MCF 10A (cell line): ENCODE measurements around the gene BNIP5. TPM values are rescaled to one million over a fixed set of nuclear protein-coding genes. Genes with fewer than 3 reads are reported as not detected.

ENCODE experiments used
- BruUV-seq: library from RNA; stranded (reverse); fragments of 400-500 nt; replicated peaks from 2 replicates; lab custom pipeline; 2021; lab: Mats Ljungman, UMichigan
- CTCF ChIA-PET: fragments of 300-600 bp; sonication (Branson Sonifier 250); formaldehyde crosslinking; extraction: SDS; loops from one replicate; lab custom pipeline; 2021; ENCODE audit warnings: antibody characterized with exemption, inconsistent platforms; lab: Yijun Ruan, JAX
- POLR2A ChIA-PET: fragments of 300-600, 350-650 bp; sonication (Branson Sonifier 250); formaldehyde crosslinking; extraction: SDS; loops from one replicate; lab custom pipeline; 2020; ENCODE audit warnings: antibody characterized with exemption, inconsistent platforms; lab: Yijun Ruan, JAX
- DNase-seq: peaks from one replicate; pipeline ENCODE4 v3.0.0-alpha.2; 2018; ENCODE audit not compliant: unreplicated experiment
- H3K27ac Mint-ChIP-seq: one replicate; pipeline ENCODE4 v1.8.0; 2022; ENCODE audit warnings: mild to moderate bottlenecking, low read depth, mixed read lengths; ENCODE audit not compliant: unreplicated experiment
- H3K27me3 Mint-ChIP-seq: one replicate; pipeline ENCODE4 v1.8.0; 2022; ENCODE audit warnings: mixed read lengths; ENCODE audit not compliant: insufficient read depth, unreplicated experiment
- H3K36me3 Mint-ChIP-seq: one replicate; pipeline ENCODE4 v1.8.0; 2022; ENCODE audit warnings: mild to moderate bottlenecking, moderate library complexity, mixed read lengths; ENCODE audit not compliant: insufficient read depth, unreplicated experiment
- H3K4me1 Mint-ChIP-seq: one replicate; pipeline ENCODE4 v1.8.0; 2022; ENCODE audit warnings: mixed read lengths; ENCODE audit not compliant: insufficient read depth, unreplicated experiment
- H3K4me3 Mint-ChIP-seq: one replicate; pipeline ENCODE4 v1.8.0; 2022; ENCODE audit warnings: mild to moderate bottlenecking, moderate library complexity, mixed read lengths; ENCODE audit not compliant: unreplicated experiment
- H3K9me3 Mint-ChIP-seq: one replicate; pipeline ENCODE4 v1.8.0; 2022; ENCODE audit warnings: mixed read lengths; ENCODE audit not compliant: unreplicated experiment
- CTCF ChIP-seq: fragments of 200-600 bp; IDR thresholded peaks from one replicate; pipeline ENCODE4 v1.8.0; 2022; ENCODE audit warnings: antibody characterized with exemption, mild to moderate bottlenecking; ENCODE audit not compliant: unreplicated experiment
- intact Hi-C: fragments of 100-400 bp; cut with micrococcal nuclease; formaldehyde crosslinking; loops from 2 replicates; pipeline ENCODE4 v1.14.1; 2022
- total RNA-seq: library from RNA; stranded (reverse); gene quantifications from 2 replicates; pipeline ENCODE4 v1.2.3, GENCODE V29; 2022

BNIP5 gene
- total RNA-seq, 1 experiment from 2014 or later: not detected

DNA sequence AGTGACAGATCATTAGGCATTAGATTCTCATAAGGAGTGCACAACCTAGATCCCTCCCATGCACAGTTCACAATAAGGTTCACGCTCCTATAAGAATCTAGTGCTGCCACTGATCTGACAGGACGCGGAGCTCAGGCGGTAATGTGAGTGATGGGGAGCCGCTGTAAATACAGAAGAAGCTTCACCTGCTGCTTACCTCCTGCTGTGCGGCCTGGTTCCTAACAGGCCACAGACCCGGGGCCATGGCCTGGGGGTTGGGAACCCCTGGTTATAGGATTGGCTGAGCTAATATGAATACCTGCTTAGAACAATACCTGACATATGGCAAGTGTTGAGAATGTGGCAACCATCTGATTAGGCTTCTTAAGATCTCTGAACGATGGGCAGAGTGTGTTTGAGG lies 64.5 kb downstream of the BNIP5 start:
- intact Hi-C loops: no loop called here

DNA sequence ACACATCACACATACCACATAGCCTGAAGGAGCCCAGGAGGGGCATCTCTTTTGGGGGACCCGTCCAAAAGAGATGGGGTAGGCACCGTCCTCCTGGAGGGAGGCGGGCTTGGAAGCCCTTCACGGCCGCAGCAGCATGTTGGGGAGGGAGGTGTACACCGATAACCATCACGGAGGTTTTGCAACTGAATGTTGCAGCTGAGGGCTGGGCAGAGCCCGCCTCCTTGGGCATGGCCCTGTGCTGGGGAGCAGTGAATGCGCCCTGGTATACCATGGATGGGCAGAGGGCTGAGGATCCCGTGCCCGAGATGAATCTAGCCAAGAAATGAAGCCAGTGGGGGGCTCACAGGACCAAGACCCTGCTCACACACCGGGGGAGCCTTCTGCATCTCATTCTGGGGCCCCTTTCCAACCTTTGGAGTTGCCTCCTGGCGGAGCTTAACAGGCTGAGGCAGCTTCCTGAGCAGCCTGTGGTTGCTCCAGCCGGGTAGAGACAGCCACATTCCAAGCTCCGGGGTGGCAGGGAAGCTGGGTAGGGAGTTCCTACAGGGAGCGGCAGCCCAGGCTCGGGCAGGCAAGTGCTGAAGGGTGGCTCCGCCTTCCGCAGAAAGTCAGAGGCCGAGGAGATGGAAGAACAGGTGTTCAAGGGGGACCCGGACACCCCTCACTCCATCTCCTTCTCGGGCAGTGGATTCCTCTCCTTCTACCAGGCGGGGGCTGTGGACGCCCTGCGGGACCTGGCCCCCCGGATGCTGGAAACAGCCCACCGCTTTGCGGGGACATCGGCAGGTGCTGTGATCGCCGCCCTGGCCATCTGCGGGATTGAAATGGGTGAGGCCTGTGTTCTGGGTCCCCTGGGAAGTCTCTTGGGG lies 66.6 kb downstream of the BNIP5 start, which contains the start of gene PNPLA1:
Gene PNPLA1, plus strand, starts transcription at position 227 of the 872 bp plus-strand sequence. Its CDS starts 400 bp downstream, at position 627.
- DNase-seq: no peak
- BruUV-seq: no TSS peak
- H3K27ac Mint-ChIP-seq: no peak within 1 kb of the TSS
- no peaks in the 10 kb centered on the region for H3K9me3 Mint-ChIP-seq
- intact Hi-C loops: no loop called here
- no peak within 1 kb of the TSS for H3K4me3 Mint-ChIP-seq
- H3K27me3 Mint-ChIP-seq: peaks cover 58% of the 10 kb centered on the region
- no peak for TF ChIP-seq CTCF
- H3K4me1 Mint-ChIP-seq: peaks cover 18% of the 10 kb centered on the region
- ChIA-PET POLR2A (no interaction called here), CTCF (interaction anchor here (0.7 kb wide), 1 partner anchor 91 kb away, joined by 5 read pairs; no protein-coding TSS in a partner anchor)
- no peaks in the 10 kb centered on the region for H3K36me3 Mint-ChIP-seq

More for the DNA sequence above, 64.5 kb downstream of the BNIP5 start:
- Mint-ChIP-seq H3K4me3 (no peak overlapping the region), H3K27ac (no peak overlapping the region), H3K4me1 (peaks cover 14% of the 10 kb centered on the region), H3K27me3 (peaks cover 69% of the 10 kb centered on the region), H3K36me3 (no peaks in the 10 kb centered on the region), H3K9me3 (no peaks in the 10 kb centered on the region)
- TF ChIP-seq CTCF: no peak
- ChIA-PET POLR2A (interaction anchor here (1.1 kb wide), 1 partner anchor 9 kb away, joined by 4 read pairs; no protein-coding TSS in a partner anchor), CTCF (interaction anchor here (0.7 kb wide), 1 partner anchor 208 kb away, joined by 4 read pairs; no protein-coding TSS in a partner anchor)
- DNase-seq: no peak
- no TSS peak for BruUV-seq

GRCh38 chr6:36268478-36269275 lies 68.0 kb downstream of the BNIP5 start:
- intact Hi-C loops: no loop called here
- peaks cover 18% of the 10 kb centered on the region for H3K4me1 Mint-ChIP-seq
- no peak overlapping the region for H3K4me3 Mint-ChIP-seq
- ChIA-PET CTCF (interaction anchor here (0.6 to 0.7 kb wide), 2 partner anchors 18 to 73 kb away, joined by 3 to 4 read pairs; no protein-coding TSS in a partner anchor), POLR2A (interaction anchor here (0.9 kb wide), 1 partner anchor 8 kb away, joined by 3 read pairs; no protein-coding TSS in a partner anchor)
- no peaks in the 10 kb centered on the region for H3K36me3 Mint-ChIP-seq
- no TSS peak for BruUV-seq
- H3K27me3 Mint-ChIP-seq: peaks cover 53% of the 10 kb centered on the region
- no peaks in the 10 kb centered on the region for H3K9me3 Mint-ChIP-seq
- no peak for TF ChIP-seq CTCF
- DNase-seq: no peak
- no peak overlapping the region for H3K27ac Mint-ChIP-seq
